HG03139 (cell line): ENCODE measurements around the gene RPTOR.

Source experiments
- ATAC-seq: cut with Tn5 transposase; IDR thresholded peaks from one replicate; pipeline ENCODE4 v1.9.1; 2021; ENCODE audit not compliant: unreplicated experiment

Gene RPTOR

GRCh38 chr17:80660527-80661198, 116.0 kb downstream of the RPTOR start:
- no peak for ATAC-seq

- ATAC-seq: no peak
Measured at GRCh38 chr17:80662557-80662956, 117.9 kb downstream of the RPTOR start.

GRCh38 chr17:80663781-80664206, 119.2 kb downstream of the RPTOR start:
- no peak for ATAC-seq

GRCh38 chr17:80664217-80664790, 119.7 kb downstream of the RPTOR start:
- ATAC-seq: no peak

- ATAC-seq: no peak
Measured at GRCh38 chr17:80665792-80666191, 121.2 kb downstream of the RPTOR start.

DNA sequence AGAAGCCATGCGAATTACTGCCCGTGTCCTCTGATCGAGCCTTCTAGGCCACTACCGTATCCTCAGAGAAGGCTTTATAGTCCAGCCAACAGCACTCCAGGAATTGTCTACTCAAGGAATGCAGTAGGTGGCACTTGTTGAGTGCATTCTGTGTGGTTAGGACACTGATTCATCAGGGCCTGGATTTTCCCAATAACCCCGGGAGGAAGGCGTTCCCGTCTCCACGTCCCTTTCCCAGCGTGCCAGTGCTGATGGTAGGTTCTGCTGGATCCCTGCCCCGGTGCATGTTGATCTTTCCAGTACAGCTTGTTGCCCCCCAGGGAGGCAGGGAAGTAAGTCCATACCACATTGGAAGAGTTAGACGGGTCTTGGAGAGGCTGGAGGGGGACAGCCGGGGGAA, 122.2 kb downstream of the RPTOR start:
- ATAC-seq: no peak

GRCh38 chr17:80667462-80668277, 123.0 kb downstream of the RPTOR start:
- ATAC-seq: no peak

GRCh38 chr17:80668375-80669148, 123.9 kb downstream of the RPTOR start:
- ATAC-seq: no peak

- ATAC-seq: no peak
Measured at GRCh38 chr17:80671039-80671824, 126.6 kb downstream of the RPTOR start.

GRCh38 chr17:80671825-80672110, 127.1 kb downstream of the RPTOR start:
- no peak for ATAC-seq

GRCh38 chr17:80673152-80673920, 128.7 kb downstream of the RPTOR start:
- no peak for ATAC-seq

DNA sequence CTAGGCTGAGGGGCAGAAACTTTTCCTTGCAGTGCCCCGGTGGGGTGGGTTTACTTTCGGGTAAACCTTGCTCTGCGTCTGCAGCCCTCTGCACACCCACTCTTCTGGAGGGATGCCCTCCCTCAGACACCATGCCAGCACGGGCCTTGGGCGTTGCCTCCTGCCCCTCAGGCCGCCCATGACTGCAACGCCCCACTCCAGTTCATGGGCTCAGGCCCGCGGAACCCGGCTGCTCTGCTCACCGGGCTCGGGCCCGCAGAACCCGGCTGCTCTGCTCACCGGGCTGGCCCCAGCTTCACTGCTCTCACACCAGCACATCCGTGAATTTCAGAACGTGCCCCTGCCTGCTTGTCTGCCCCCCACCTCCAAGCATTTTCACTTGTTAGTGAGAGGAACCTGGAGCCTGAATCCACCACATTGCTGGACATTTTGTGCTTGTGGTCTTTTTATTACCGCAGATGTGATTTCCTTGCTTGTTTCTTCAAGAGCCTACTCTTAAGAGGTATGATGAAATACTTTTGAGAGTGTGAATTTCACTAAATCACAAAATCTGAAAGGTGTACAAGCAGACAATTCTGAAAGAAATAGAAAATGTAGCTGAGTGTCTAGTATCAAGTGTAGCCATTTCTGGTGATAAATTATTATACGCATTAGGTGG, 130.9 kb downstream of the RPTOR start:
- no peak for ATAC-seq

GRCh38 chr17:80676096-80676466, 131.4 kb downstream of the RPTOR start:
- no peak for ATAC-seq

DNA sequence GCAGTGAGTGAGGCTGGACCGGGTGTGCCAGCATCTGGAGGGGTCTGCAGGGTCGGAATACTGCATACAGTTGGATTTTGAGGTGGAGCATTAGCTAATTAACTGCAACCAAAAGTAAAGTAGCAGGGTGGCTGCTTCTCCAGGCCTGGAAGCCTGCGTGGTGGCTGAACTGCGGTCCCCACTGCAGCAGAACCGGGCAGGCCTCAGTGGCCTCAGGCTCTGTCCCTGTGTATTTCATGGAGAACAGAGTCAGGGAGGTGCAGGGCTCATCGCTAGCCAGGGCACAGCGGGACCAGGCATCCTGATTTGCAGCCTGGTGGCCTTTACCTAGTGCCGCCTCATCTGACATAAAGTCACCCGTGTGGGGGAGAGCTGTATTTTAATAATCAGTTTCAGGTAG, 131.9 kb downstream of the RPTOR start:
- no peak for ATAC-seq

GRCh38 chr17:80677214-80677756, 132.6 kb downstream of the RPTOR start:
- no peak for ATAC-seq

DNA sequence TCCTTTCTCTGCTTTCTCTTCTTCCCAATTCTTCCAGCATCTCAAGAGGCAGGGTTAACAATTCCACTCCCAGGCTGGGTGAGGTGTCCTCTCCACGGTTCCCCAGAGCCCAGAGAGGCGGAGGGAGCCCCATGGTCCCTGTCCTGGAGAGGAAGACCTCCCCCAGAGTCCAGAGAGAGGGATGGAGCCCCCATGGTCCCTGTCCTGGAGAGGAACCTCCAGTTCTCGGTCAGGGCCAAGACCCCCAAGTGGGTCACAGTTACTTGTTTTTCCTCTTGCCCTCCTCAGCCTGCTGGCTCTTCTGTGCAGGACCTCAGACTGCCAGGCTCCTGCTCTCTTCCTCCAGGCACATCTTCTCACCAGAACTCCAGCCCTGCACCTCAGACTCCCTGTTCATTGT, 135.2 kb downstream of the RPTOR start:
- no peak for ATAC-seq

GRCh38 chr17:80681215-80681614, 136.6 kb downstream of the RPTOR start:
- ATAC-seq: no peak

GRCh38 chr17:80682372-80682771, 137.7 kb downstream of the RPTOR start:
- no peak for ATAC-seq

- no peak for ATAC-seq
Measured at GRCh38 chr17:80683625-80684104, 139.0 kb downstream of the RPTOR start.
